LNCAP (cell line): ENCODE data around the gene OR5J2.

Experiments
- TF ChIP-seq, protein P1 (sequence below): fragments of 450-650 bp; IDR thresholded peaks from 2 replicates; pipeline ENCODE4 v1.5.1; 2017; ENCODE audit warnings: mild to moderate bottlenecking

Gene OR5J2

DNA sequence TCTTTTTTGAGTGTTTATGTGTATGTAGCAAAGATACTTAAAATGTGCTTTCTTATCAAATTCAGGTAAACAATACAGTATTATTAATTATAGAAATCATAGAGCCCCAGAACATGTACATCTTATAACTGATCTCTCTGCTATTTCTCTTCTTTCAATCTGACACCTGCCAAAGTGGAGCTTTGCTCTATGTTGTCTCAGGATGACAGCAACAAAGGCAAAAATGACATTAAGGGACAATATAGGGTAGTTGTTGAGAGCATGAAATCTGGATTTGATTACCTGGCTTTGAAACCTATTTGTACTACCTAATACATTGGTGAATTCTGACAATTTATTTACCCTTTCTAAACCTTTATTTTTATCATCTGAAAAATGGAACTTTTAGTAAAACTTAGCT lies 7.0 kb downstream of the OR5J2 start:
- TF ChIP-seq, protein P1, sequence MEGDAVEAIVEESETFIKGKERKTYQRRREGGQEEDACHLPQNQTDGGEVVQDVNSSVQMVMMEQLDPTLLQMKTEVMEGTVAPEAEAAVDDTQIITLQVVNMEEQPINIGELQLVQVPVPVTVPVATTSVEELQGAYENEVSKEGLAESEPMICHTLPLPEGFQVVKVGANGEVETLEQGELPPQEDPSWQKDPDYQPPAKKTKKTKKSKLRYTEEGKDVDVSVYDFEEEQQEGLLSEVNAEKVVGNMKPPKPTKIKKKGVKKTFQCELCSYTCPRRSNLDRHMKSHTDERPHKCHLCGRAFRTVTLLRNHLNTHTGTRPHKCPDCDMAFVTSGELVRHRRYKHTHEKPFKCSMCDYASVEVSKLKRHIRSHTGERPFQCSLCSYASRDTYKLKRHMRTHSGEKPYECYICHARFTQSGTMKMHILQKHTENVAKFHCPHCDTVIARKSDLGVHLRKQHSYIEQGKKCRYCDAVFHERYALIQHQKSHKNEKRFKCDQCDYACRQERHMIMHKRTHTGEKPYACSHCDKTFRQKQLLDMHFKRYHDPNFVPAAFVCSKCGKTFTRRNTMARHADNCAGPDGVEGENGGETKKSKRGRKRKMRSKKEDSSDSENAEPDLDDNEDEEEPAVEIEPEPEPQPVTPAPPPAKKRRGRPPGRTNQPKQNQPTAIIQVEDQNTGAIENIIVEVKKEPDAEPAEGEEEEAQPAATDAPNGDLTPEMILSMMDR, result no peak

DNA sequence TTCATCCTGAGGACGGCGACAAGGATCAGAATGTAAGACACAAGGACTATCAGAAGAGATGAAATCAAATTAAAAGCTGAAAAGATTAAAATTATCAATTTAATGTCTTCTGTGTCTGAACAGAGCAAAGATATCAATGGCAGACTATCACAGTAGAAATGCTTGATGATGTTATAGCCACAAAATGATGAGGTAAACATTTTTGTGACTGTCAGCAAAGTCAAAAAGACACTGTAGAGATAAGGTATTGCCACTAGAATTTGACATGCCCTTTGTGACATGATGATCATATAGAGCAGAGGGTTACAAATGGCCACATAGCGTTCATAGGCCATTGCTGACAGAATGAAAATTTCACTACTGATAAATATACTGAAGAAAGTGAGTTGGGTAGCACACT lies 12.2 kb downstream of the OR5J2 start:
- TF ChIP-seq, protein P1, result no peak

DNA sequence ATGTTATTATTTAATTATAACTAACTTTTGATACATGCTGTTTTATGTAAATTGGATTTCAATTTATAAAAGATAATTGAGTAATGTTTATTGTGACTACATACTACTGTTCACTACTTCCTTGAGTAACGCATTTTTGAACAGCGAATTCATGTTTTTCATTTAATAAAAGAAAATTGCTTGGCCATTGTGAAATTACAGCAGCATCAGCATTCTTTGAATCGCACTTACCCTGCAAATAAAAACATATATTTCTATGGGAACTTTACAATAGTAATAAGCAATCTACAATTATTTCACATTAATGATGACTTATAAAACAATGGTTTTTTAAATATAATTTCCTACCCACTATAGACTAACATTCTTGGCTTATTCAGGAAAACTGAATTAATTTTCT lies 20.3 kb downstream of the OR5J2 start:
- TF ChIP-seq, protein P1, result no peak

DNA sequence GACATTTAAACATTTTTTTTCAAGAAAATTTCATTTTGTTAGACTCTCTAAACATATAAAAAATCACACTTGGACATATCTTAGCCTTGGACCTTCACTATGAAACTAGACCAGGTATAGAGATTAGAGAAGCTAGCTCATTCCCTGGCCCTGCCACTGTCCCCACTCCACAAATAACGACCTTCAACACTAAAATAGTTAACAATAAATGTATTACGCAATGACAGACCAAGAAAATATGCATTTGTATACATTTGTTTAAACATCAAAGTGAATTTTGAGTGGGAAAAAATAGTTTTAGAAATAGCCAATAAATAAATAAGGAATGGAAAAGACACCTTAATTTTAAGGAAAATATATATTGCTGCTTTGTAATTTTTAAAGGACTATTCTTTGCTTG lies 20.9 kb downstream of the OR5J2 start:
- TF ChIP-seq, protein P1, result no peak

DNA sequence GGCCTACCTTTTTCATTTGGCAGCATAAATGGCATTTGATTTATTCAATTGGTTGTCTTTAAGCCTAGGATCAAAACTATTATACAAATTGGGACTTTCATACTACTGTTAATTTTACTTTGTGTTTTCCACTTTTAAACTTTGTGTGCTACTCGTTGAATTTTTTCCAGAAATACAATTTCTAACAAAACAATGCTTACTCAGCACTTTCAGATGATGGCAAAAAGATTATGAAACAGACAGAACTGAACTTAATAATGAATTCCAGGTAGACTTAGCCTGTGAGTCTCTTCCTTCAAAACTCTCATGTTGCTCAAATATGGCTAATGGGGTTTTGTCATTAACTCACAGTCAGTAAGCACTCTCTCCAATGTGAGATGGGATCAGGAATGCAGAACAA lies 31.4 kb downstream of the OR5J2 start:
- TF ChIP-seq, protein P1, result no peak

DNA sequence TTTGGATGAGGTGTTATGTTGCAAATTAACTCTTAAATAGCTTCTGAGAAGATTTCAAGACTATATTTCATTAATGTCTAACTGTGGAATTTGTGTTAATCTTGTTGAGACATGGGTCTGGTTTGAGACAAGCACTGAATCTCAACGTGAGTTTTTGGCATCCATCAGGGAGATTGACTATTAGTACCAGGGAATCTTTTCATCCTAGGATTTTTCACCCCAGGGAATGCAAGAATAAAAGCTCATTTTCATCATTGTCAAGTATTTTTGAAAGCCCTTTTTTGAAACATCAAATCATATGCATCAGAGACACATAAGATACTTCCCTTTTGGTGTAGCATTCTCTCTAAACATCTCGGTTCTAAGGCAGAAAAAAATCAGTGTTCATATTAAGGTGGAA lies 38.1 kb downstream of the OR5J2 start:
- TF ChIP-seq, protein P1, result no peak
